NT2/D1 (cell line): ENCODE results near the gene BTBD2.

Source experiments
- YY1 ChIP-seq: IDR thresholded peaks from 2 replicates; pipeline ENCODE4 v1.6.1; 2011; ENCODE audit not compliant: insufficient read length, insufficient read depth
- ZNF274 ChIP-seq: IDR thresholded peaks from 2 replicates; pipeline ENCODE4 v1.6.1; 2011; ENCODE audit warnings: mild to moderate bottlenecking, low read depth, low read length

DNA sequence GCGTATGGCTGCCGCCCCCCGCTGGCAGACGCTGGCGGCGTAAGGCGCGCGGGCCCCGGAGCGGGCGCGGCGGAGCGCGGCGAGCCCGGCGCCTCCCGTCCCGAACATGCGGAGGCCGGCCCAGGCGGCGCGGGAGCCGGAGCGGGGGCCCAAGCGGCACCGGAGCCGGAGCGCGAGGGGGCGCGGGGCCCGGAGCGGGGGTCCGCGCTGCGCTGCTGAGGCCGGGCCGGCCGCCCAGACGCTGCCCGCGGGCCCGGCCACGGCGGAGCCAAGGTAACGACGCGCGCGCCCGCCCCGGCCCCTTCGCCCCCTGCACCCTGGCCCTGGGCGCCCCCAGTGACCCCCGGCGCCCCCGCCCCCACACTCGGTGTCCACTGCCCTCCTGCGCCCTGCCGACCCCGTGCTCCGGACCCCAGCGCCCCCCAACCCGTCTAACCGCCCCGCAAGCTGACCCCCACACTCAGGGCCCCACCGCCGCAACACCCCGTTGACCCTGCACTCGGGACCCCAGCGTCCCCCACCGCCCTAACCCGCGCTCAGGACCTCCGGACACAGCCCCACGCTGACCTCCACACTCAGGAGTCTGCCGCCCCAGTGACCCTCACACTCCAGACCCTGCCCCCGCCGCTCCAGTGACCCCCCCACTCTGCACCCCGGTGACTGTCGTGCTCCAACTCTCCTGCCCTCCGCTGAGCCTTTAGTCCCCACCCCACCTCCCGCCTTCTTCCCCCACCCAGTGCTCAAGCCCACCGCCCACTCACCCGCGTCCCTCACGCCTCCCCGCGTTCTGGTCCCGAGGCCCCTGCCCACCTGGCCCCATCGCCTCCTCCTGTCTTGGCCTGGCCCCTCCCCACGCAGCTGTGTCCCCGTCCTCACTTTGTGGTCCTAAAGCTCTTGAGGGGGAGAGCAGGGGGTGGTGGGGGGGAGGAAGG lies 74.1 kb downstream of the BTBD2 start, which contains the start of gene CSNK1G2:
- TF ChIP-seq ZNF274 (no peak), YY1 (no peak)
